MCF 10A (cell line): ENCODE data around the gene KDM6B. TPM values are rescaled to one million over a fixed set of nuclear protein-coding genes. Genes with fewer than 3 reads are reported as not detected.

ENCODE experiments used
- BruUV-seq: library from RNA; stranded (reverse); fragments of 400-500 nt; replicated peaks from 2 replicates; lab custom pipeline; 2021; lab: Mats Ljungman, UMichigan
- CTCF ChIA-PET: fragments of 300-600 bp; sonication (Branson Sonifier 250); formaldehyde crosslinking; extraction: SDS; loops from one replicate; lab custom pipeline; 2021; ENCODE audit warnings: antibody characterized with exemption, inconsistent platforms; lab: Yijun Ruan, JAX
- POLR2A ChIA-PET: fragments of 300-600, 350-650 bp; sonication (Branson Sonifier 250); formaldehyde crosslinking; extraction: SDS; loops from one replicate; lab custom pipeline; 2020; ENCODE audit warnings: antibody characterized with exemption, inconsistent platforms; lab: Yijun Ruan, JAX
- DNase-seq: peaks from one replicate; pipeline ENCODE4 v3.0.0-alpha.2; 2018; ENCODE audit not compliant: unreplicated experiment
- H3K27ac Mint-ChIP-seq: one replicate; pipeline ENCODE4 v1.8.0; 2022; ENCODE audit warnings: mild to moderate bottlenecking, low read depth, mixed read lengths; ENCODE audit not compliant: unreplicated experiment
- H3K27me3 Mint-ChIP-seq: one replicate; pipeline ENCODE4 v1.8.0; 2022; ENCODE audit warnings: mixed read lengths; ENCODE audit not compliant: insufficient read depth, unreplicated experiment
- H3K36me3 Mint-ChIP-seq: one replicate; pipeline ENCODE4 v1.8.0; 2022; ENCODE audit warnings: mild to moderate bottlenecking, moderate library complexity, mixed read lengths; ENCODE audit not compliant: insufficient read depth, unreplicated experiment
- H3K4me1 Mint-ChIP-seq: one replicate; pipeline ENCODE4 v1.8.0; 2022; ENCODE audit warnings: mixed read lengths; ENCODE audit not compliant: insufficient read depth, unreplicated experiment
- H3K4me3 Mint-ChIP-seq: one replicate; pipeline ENCODE4 v1.8.0; 2022; ENCODE audit warnings: mild to moderate bottlenecking, moderate library complexity, mixed read lengths; ENCODE audit not compliant: unreplicated experiment
- H3K9me3 Mint-ChIP-seq: one replicate; pipeline ENCODE4 v1.8.0; 2022; ENCODE audit warnings: mixed read lengths; ENCODE audit not compliant: unreplicated experiment
- intact Hi-C: fragments of 100-400 bp; cut with micrococcal nuclease; formaldehyde crosslinking; loops from 2 replicates; pipeline ENCODE4 v1.14.1; 2022
- total RNA-seq: library from RNA; stranded (reverse); gene quantifications from 2 replicates; pipeline ENCODE4 v1.2.3, GENCODE V29; 2022
- TF ChIP-seq, protein P1 (sequence below): fragments of 200-600 bp; IDR thresholded peaks from one replicate; pipeline ENCODE4 v1.8.0; 2022; ENCODE audit warnings: antibody characterized with exemption, mild to moderate bottlenecking; ENCODE audit not compliant: unreplicated experiment

Gene KDM6B
- total RNA-seq, 1 experiment from 2014 or later = 39.8 TPM

DNA sequence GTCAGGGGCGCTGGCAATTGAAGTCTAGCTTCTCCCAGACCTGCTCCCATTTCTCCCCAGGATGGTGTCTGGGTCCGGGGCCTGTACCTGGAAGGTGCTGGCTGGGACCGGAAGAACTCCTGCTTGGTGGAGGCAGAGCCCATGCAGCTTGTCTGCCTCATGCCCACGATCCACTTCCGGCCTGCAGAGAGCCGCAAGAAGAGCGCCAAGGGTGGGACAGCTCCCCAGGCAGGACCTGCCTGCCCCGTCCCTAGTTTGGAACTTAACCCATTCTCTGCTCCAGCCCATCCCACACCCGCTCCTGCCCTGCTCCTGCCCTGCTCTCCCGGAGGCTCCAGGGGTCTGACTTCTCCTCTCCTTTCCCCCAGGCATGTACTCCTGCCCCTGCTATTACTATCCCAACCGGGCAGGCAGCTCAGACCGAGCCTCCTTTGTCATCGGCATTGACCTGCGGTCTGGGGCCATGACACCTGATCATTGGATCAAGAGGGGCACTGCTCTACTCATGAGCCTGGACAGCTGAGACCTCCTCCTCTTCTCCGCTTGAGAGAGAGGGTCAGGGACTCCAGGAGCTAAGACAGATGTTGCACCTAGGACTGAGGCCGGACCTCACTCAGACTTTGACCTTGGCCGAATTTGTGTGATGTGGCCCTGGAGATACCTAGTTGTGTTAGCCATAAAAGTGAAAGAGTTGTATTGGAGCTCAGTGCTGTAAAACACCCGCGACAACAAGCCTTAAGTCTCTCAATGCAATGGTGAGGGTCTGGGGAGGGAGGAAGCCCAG lies 814 bp upstream of the KDM6B start:
- intact Hi-C loops = no loop called here
- CTCF ChIA-PET = interaction anchor here (0.6 to 4.3 kb wide), 13 partner anchors 8 to 90 kb away, joined by 3 to 36 read pairs (median 5); partner anchors contain the start of gene NAA38
- H3K9me3 Mint-ChIP-seq = no peaks in the 10 kb centered on the region

GRCh38 chr17:7834542-7834956 lies 532 bp downstream of the KDM6B start:
- intact Hi-C loops = loop anchor here (1.0 kb wide), 2 partner anchors 17 to 23 kb away; partner anchors contain the start of gene NAA38
- TF ChIP-seq, protein P1, sequence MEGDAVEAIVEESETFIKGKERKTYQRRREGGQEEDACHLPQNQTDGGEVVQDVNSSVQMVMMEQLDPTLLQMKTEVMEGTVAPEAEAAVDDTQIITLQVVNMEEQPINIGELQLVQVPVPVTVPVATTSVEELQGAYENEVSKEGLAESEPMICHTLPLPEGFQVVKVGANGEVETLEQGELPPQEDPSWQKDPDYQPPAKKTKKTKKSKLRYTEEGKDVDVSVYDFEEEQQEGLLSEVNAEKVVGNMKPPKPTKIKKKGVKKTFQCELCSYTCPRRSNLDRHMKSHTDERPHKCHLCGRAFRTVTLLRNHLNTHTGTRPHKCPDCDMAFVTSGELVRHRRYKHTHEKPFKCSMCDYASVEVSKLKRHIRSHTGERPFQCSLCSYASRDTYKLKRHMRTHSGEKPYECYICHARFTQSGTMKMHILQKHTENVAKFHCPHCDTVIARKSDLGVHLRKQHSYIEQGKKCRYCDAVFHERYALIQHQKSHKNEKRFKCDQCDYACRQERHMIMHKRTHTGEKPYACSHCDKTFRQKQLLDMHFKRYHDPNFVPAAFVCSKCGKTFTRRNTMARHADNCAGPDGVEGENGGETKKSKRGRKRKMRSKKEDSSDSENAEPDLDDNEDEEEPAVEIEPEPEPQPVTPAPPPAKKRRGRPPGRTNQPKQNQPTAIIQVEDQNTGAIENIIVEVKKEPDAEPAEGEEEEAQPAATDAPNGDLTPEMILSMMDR = no peak
- ChIA-PET POLR2A (interaction anchor here (0.7 to 6.6 kb wide), 15 partner anchors 9 to 389 kb away, joined by 3 to 97 read pairs (median 7); partner anchors contain the start of genes CNTROB, CYB5D1, NAA38 and RNF227), CTCF (interaction anchor here (0.6 to 4.3 kb wide), 20 partner anchors 9 to 1722 kb away, joined by 3 to 36 read pairs (median 4); no protein-coding TSS in a partner anchor)
- Mint-ChIP-seq H3K27ac (peak overlapping the region; percentile 99), H3K4me1 (peaks cover 40% of the 10 kb centered on the region), H3K4me3 (peak overlapping the region; percentile 89), H3K36me3 (peaks cover 11% of the 10 kb centered on the region), H3K27me3 (peaks cover 2% of the 10 kb centered on the region), H3K9me3 (no peaks in the 10 kb centered on the region)
- no TSS peak for BruUV-seq
- no peak for DNase-seq

More for the DNA sequence above, 814 bp upstream of the KDM6B start:
- TF ChIP-seq, protein P1 = no peak
- H3K27ac Mint-ChIP-seq = peak overlapping the region; percentile 99
- POLR2A ChIA-PET = interaction anchor here (0.6 to 6.6 kb wide), 14 partner anchors 8 to 140 kb away, joined by 3 to 97 read pairs (median 6); partner anchors contain the start of genes CNTROB, CYB5D1, NAA38 and TMEM88
- H3K4me3 Mint-ChIP-seq = peak overlapping the region; percentile 89
- peaks cover 6% of the 10 kb centered on the region for H3K36me3 Mint-ChIP-seq
- BruUV-seq = no TSS peak
- no peak for DNase-seq
- peaks cover 10% of the 10 kb centered on the region for H3K27me3 Mint-ChIP-seq
- H3K4me1 Mint-ChIP-seq = peaks cover 27% of the 10 kb centered on the region

DNA sequence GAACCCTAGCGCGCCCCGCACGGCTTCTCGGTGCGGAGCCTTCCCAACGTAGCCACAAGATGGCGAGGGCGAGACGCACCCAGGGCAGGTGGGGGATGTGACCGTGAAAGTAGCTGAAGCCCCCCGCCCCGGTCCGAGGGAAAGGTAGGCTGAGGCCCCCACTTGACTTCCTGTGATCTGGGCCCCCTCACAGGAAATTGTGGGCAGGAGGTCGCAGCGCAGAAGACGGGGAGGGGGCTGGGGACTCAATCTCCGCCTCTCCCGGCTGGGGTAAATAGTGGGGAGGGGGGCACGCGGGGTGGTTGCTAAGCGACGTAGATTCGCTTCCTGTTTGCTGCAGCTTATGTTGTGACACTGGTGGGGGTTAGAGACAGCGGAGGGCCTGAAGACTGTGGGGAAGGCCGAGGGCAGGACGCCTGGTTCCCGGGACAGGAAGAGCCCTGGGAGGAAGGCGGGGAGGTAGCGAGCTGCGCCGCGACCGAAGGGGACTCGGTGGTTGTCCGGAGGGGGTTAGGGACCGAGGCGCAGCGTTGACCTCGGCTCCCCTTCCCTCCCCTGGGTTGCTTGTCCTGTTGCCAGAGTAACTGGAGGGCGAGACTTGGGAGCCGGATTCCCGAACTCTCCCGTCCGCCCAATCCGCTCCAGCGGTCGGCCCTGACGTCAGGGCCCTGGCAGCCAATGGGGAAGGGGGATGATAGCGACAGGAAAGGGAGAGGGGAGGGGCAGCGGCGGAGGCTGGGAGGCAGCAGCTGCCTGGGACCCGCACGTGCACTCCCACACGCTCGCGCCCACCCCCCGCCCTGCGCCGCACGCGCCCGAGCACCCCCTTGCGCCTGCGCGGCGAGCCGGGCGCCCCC lies 1.2 kb downstream of the KDM6B start:
- TF ChIP-seq, protein P1 = peak; percentile 73
- CTCF ChIA-PET = interaction anchor here (0.5 to 4.3 kb wide), 22 partner anchors 10 to 1722 kb away, joined by 3 to 36 read pairs (median 4); no protein-coding TSS in a partner anchor
- no peaks in the 10 kb centered on the region for H3K9me3 Mint-ChIP-seq
- peaks cover 43% of the 10 kb centered on the region for H3K4me1 Mint-ChIP-seq
- H3K27ac Mint-ChIP-seq = peak overlapping the region; percentile 99
- peak; percentile 97 for DNase-seq
- no TSS peak for BruUV-seq
- H3K27me3 Mint-ChIP-seq = no peaks in the 10 kb centered on the region
- H3K36me3 Mint-ChIP-seq = peaks cover 17% of the 10 kb centered on the region
- intact Hi-C loops = loop anchor here (1.0 kb wide), 2 partner anchors 16 to 22 kb away; partner anchors contain the start of gene NAA38
- peak overlapping the region; percentile 89 for H3K4me3 Mint-ChIP-seq
- POLR2A ChIA-PET = interaction anchor here (0.7 to 6.6 kb wide), 19 partner anchors 9 to 388 kb away, joined by 3 to 97 read pairs (median 6); partner anchors contain the start of genes CNTROB, CYB5D1, MPDU1 and NAA38
